HG02610 (cell line): ENCODE measurements around the gene SBDS.
A peak's percentile ranks its signal among the peaks of the same experiment; 100 is the strongest.
"Not testable (repeated sequence)": the region's sequence is repeated elsewhere in the genome, so short reads cannot be mapped to it uniquely, and the experiment has no call there.

Source experiments
- ATAC-seq: cut with Tn5 transposase; IDR thresholded peaks from one replicate; pipeline ENCODE4 v1.9.1; 2021; ENCODE audit warnings: mild to moderate bottlenecking, moderate library complexity; ENCODE audit not compliant: unreplicated experiment

Gene SBDS

GRCh38 chr7:66995050-66995776 lies at the start of gene SBDS:
Gene SBDS (minus strand): TSS chr7:66995586. CDS start chr7:66995417, 169 bp downstream.
- peak; percentile 63 for ATAC-seq

- ATAC-seq: not testable (repeated sequence)
Observed at GRCh38 chr7:67043559-67043930, 48.2 kb upstream of the SBDS start.

DNA sequence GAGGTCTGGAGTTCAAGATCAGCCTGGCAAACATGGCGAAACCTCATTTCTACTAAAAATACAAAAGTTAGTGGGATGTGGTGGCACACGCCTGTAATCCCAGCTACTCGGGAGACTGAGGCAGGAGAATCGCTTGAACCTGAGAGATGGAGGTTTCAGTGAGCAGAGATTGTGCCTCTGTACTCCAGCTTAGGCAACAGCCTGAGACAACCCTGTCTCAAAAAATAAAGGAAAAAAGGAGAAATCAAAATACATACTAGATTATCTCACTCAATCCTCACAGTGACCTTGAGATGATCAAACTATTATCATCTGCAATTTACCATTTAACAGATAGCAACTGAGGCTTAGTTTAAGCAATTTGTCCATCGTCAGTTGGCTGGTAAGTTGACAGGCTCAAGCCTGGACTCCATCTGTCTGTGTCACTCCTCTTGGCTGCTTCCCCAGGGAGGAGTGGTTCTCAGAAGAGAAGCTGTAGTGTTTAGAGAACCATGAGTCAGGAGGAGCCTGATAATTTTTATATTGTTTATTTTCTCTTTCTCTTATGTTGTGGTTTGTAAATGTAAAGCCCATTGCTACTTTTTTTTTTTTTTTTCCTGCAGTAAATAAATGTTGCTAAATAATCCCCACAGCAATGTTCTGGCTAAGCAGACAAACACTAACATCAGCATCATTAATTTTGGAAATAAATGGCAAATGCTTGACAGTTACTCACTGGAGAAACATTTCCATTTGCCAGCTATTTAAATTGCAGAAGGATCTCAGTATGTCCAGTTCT lies 47.6 kb upstream of the SBDS start:
- not testable (repeated sequence) for ATAC-seq

DNA sequence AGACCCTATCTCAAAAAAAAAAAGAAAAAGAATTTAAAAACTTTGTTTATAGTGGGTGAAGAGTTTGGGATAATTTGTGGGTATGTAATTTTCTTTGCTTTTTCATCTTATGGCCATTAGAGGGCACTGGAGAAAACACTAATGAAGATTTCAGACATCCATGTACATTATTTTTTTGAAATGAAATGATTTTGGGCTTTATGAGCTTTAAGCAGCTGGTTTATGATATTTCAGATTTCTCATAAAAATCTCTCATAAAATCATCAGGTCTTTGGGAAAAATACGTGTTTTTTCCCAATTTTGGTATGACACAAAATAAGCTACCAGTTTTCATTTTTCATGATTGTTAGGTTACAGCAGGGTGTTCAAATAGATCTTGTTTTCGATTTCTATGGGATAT lies 45.4 kb upstream of the SBDS start:
- not testable (repeated sequence) for ATAC-seq

- ATAC-seq: not testable (repeated sequence)
Observed at GRCh38 chr7:67036432-67037395, 41.3 kb upstream of the SBDS start.

DNA sequence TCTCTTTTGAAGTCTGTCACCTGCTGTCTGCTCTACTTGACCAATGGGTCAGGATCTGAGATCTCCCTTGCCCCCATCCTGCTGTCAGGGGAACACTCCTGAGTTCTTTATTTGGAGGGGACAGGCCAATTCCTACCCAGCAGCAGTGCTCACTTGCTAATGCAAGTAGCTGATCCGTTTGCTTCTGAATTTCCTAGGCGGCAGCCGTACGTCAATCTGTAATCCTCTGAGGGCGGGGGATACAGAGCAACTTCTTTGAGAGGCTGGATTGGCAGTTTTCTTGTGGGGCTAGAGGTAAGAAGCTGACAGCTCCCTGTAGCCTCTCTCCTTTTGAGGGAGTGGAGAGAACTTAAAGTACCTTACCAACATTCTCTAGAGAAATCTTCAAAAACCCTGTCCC lies 37.9 kb upstream of the SBDS start:
- ATAC-seq: no peak

DNA sequence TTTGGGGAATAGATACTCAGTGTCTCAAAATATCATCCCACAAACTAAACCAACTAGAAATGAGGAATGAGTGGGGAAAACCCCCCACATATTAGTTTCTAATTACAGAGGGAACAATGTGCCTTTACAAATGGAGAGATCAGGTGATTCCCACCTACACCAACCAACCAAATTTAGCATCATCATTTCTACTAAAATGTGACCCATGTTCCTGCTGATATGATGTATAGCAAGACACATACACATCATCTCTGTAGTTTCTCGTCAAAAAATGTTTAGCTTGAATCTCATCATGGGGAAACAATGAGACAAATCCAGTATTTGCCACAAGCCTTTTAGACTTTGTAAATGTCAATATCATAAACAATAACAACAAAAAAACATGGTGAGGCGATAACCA lies 36.3 kb upstream of the SBDS start:
- peak; percentile 65 for ATAC-seq

- not testable (repeated sequence) for ATAC-seq
Observed at GRCh38 chr7:67025459-67025858, 30.1 kb upstream of the SBDS start.

GRCh38 chr7:67022511-67022910 lies 27.1 kb upstream of the SBDS start:
- ATAC-seq: no peak

DNA sequence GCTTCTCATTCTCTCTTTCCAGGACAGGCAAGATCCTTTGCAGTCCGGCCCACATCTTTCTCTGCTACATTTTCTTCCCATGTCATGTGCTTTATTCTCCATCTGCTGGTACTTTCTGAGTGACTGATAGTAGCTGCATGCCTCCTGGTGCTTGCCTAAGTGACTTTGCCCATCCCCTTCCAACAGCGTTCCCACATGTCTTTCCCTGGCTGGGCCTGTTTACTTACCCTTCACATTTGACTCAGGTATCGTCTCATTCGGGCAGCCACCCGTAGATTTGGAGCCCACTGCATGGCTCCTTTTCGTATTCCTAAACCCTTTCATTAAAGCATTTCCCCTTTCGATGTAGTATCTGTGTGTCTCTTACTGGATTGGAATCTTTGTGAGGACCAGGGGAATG lies 25.9 kb upstream of the SBDS start:
- no peak for ATAC-seq

GRCh38 chr7:67019562-67020390 lies 24.4 kb upstream of the SBDS start:
- no peak for ATAC-seq

GRCh38 chr7:67018940-67019339 lies 23.6 kb upstream of the SBDS start:
- no peak for ATAC-seq

GRCh38 chr7:67017971-67018370 lies 22.6 kb upstream of the SBDS start:
- not testable (repeated sequence) for ATAC-seq

DNA sequence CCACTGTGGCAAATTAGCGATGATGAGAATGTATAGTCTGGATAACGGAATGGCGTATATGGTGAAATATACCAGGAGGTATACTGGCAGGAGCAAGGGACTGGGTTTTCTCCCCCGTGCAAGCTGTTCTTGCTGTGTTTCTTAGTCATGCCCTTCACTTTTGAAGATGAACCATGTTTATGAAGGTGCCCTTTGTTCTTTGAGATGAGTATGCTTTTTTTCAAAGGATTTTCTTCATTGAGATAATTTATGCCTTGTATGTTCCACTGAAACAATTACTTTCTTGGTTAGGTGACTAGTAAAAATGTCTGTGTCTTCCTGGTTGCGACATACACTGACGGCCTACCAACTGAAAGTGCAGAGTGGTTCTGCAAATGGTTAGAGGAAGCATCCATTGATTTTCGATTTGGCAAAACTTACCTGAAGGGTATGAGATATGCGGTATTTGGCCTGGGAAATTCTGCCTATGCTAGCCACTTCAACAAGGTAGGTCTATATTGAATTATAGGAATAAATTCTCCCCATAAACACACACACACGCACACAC lies 18.8 kb upstream of the SBDS start:
- not testable (repeated sequence) for ATAC-seq

GRCh38 chr7:67009677-67010076 lies 14.3 kb upstream of the SBDS start:
- not testable (repeated sequence) for ATAC-seq

GRCh38 chr7:67008260-67008659 lies 12.9 kb upstream of the SBDS start:
- no peak for ATAC-seq

GRCh38 chr7:67006965-67007364 lies 11.6 kb upstream of the SBDS start:
- no peak for ATAC-seq

- ATAC-seq: not testable (repeated sequence)
Observed at GRCh38 chr7:67004145-67004544, 8.8 kb upstream of the SBDS start.

DNA sequence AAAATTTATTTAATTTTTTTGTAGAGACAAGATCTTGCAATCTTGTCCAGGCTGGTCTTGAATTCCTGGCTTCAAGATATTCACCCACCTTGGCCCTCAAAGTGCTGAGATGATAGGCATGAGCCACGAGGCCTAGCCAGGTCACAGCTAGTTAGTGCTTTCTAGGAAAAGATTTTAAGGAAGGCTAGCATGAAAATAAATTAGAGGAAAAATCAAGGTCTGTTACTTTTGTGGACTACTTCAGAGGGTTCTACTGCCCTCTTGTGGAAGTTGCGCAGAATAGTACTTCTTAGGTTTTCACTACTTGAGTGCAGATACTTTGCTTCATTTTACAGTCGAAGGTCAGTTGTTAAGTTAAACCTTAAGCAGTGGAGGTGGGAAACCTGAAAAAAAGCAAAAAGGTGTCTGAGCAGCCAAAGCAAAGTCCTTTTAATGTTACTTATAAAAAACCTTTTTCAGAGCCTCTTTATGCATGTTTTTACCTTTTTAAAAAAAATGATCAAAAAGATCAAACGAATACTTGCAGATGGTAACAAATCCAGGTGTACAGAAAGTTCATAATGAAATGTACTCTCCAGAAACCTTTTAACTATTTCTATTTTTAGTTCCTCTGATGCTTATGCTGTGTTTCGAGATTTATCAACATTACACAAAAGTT lies 5.3 kb upstream of the SBDS start:
- ATAC-seq: not testable (repeated sequence)
